Ishikawa (cell line): ENCODE results near the gene TCFL5.

Experiments used
- CEBPB ChIP-seq: IDR thresholded peaks from 2 replicates; pipeline ENCODE4 v1.6.1; 2012
- CREB1 ChIP-seq: IDR thresholded peaks from 2 replicates; pipeline ENCODE4 v1.6.1; 2012; ENCODE audit warnings: low read depth
- EGR1 ChIP-seq: IDR thresholded peaks from 2 replicates; pipeline ENCODE4 v1.6.1; 2012
- EP300 ChIP-seq: IDR thresholded peaks from 2 replicates; pipeline ENCODE4 v1.6.1; 2012; ENCODE audit warnings: borderline replicate concordance
- FOXM1 ChIP-seq: IDR thresholded peaks from 2 replicates; pipeline ENCODE4 v1.6.1; 2012; ENCODE audit warnings: low read depth, borderline replicate concordance
- MAX ChIP-seq: IDR thresholded peaks from 2 replicates; pipeline ENCODE4 v1.6.1; 2012
- NFIC ChIP-seq: IDR thresholded peaks from 2 replicates; pipeline ENCODE4 v1.6.1; 2012
- RAD21 ChIP-seq: IDR thresholded peaks from 2 replicates; pipeline ENCODE4 v1.6.1; 2012; ENCODE audit warnings: low read depth
- REST ChIP-seq: IDR thresholded peaks from 2 replicates; pipeline ENCODE4 v1.6.1; 2012; ENCODE audit warnings: low read depth, mild to moderate bottlenecking
- TAF1 ChIP-seq: IDR thresholded peaks from 2 replicates; pipeline ENCODE4 v1.6.1; 2012; ENCODE audit warnings: low read depth, mild to moderate bottlenecking
- TCF12 ChIP-seq: IDR thresholded peaks from 2 replicates; pipeline ENCODE4 v1.6.1; 2012; ENCODE audit warnings: low read depth
- TEAD4 ChIP-seq: IDR thresholded peaks from 2 replicates; pipeline ENCODE4 v1.6.1; 2012
- USF1 ChIP-seq: IDR thresholded peaks from 2 replicates; pipeline ENCODE4 v1.6.1; 2012
- YY1 ChIP-seq: IDR thresholded peaks from 2 replicates; pipeline ENCODE4 v1.6.1; 2012; ENCODE audit warnings: low read depth
- ZBTB7A ChIP-seq: IDR thresholded peaks from 2 replicates; pipeline ENCODE4 v1.6.1; 2012; ENCODE audit warnings: low read depth

Gene TCFL5

GRCh38 chr20:62795023-62795761 is 66.4 kb downstream of the TCFL5 start:
- peak; percentile 81; the same call in 1 of the 2 replicates for TF ChIP-seq ZBTB7A
- TF ChIP-seq EGR1: no peak
- no peak for TF ChIP-seq RAD21
- TF ChIP-seq TAF1: no peak
- no peak for TF ChIP-seq CEBPB
- TF ChIP-seq EP300: no peak
- TF ChIP-seq USF1: no peak
- no peak for TF ChIP-seq TEAD4
- TF ChIP-seq FOXM1: no peak
- peak; percentile 66 for TF ChIP-seq MAX
- no peak for TF ChIP-seq REST

GRCh38 chr20:62794007-62794724 is 67.5 kb downstream of the TCFL5 start:
- 0 out of 2 replicates have a peak, but pooled peaks have one; percentile 7 for TF ChIP-seq RAD21
- peak; percentile 46; the same call in 1 of the 2 replicates for TF ChIP-seq EP300
- TF ChIP-seq TCF12: no peak; the same call in 1 of the 2 replicates
- no peak for TF ChIP-seq REST
- no peak for TF ChIP-seq USF1
- TF ChIP-seq FOXM1: no peak
- no peak for TF ChIP-seq CEBPB
- TF ChIP-seq NFIC: peak; percentile 95
- 0 out of 2 replicates have a peak, but pooled peaks have one; percentile 30 for TF ChIP-seq EGR1
- TF ChIP-seq YY1: no peak
- no peak for TF ChIP-seq ZBTB7A
- TF ChIP-seq TEAD4: 0 out of 2 replicates have a peak, but pooled peaks have one; percentile 11
- no peak for TF ChIP-seq TAF1
- no peak for TF ChIP-seq CREB1
- peak; percentile 78 for TF ChIP-seq MAX

GRCh38 chr20:62793757-62794006 is 67.9 kb downstream of the TCFL5 start:
- TF ChIP-seq TCF12 (0 out of 2 replicates have a peak, but pooled peaks have one; percentile 78), RAD21 (no peak), USF1 (peak; percentile 77)

GRCh38 chr20:62792940-62793756 is 68.5 kb downstream of the TCFL5 start:
- TF ChIP-seq ZBTB7A (no peak), USF1 (no peak), RAD21 (no peak), CEBPB (no peak), YY1 (no peak), TCF12 (no peak), FOXM1 (no peak), TEAD4 (no peak), EP300 (no peak), NFIC (no peak), MAX (no peak), REST (no peak), TAF1 (no peak), CREB1 (no peak), EGR1 (no peak)
